ENCODE data around the gene SH3BP1.

GRCh38 chr22:37657590-37658132, 18.2 kb downstream of the SH3BP1 start:
- TF ChIP-seq, protein P1, sequence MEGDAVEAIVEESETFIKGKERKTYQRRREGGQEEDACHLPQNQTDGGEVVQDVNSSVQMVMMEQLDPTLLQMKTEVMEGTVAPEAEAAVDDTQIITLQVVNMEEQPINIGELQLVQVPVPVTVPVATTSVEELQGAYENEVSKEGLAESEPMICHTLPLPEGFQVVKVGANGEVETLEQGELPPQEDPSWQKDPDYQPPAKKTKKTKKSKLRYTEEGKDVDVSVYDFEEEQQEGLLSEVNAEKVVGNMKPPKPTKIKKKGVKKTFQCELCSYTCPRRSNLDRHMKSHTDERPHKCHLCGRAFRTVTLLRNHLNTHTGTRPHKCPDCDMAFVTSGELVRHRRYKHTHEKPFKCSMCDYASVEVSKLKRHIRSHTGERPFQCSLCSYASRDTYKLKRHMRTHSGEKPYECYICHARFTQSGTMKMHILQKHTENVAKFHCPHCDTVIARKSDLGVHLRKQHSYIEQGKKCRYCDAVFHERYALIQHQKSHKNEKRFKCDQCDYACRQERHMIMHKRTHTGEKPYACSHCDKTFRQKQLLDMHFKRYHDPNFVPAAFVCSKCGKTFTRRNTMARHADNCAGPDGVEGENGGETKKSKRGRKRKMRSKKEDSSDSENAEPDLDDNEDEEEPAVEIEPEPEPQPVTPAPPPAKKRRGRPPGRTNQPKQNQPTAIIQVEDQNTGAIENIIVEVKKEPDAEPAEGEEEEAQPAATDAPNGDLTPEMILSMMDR (IDR thresholded peaks at IDR 0.05) = no peak
- no peak for TF ChIP-seq POLR2A (IDR thresholded peaks at IDR 0.05)

Data from uterus (tissue), 2 donors.